CD4-positive, alpha-beta T cell (primary cell): ENCODE measurements around the gene TRPV2. TPM values are rescaled to one million over a fixed set of nuclear protein-coding genes. Genes with fewer than 3 reads are reported as not detected.

Source experiments
- ATAC-seq: fragments of 200-7000 bp; cut with Tn5 transposase; one replicate; pipeline ENCODE4 v1.10.0; 2022; ENCODE audit warnings: mild to moderate bottlenecking; ENCODE audit not compliant: poor library complexity
- CTCF ChIA-PET: fragments of 350-600 bp; sonication (Branson Sonifier 250); formaldehyde crosslinking; loops from one replicate; lab custom pipeline; 2021; ENCODE audit warnings: antibody characterized with exemption, inconsistent platforms; lab: Charles Lee
- POLR2A ChIA-PET: fragments of 350-600 bp; sonication (Branson Sonifier 250); formaldehyde crosslinking; loops from one replicate; lab custom pipeline; 2021; ENCODE audit warnings: antibody characterized with exemption, inconsistent platforms; lab: Charles Lee
- DNase-seq, 14 experiments: peaks; one replicate each; pipeline ENCODE4 v3.0.0-alpha.2; 2013 to 2020; ENCODE audit warnings: mixed read lengths in 2 of 14
- H3K27ac ChIP-seq, 2 donors: one replicate each; pipeline versions ENCODE4 v1.5.1 to v1.7.0; 2013; ENCODE audit warnings: low read length in 2 of 2, low read depth in 1 of 2, mild to moderate bottlenecking in 1 of 2
- H3K27me3 ChIP-seq, 2 experiments: 1 replicate in 1 of 2; 2 replicates in 1 of 2; pipeline versions ENCODE4 v1.6.1 to v1.7.0; 2013; ENCODE audit warnings: low read length in 2 of 2, control low read depth in 1 of 2, mild to moderate bottlenecking in 1 of 2, moderate library complexity in 1 of 2; ENCODE audit not compliant: insufficient read depth in 2 of 2, control insufficient read depth in 1 of 2
- H3K36me3 ChIP-seq: one replicate; pipeline ENCODE4 v1.6.1; 2013; ENCODE audit warnings: low read length, control low read depth; ENCODE audit not compliant: insufficient read depth
- H3K4me1 ChIP-seq: one replicate; pipeline ENCODE4 v1.6.1; 2013; ENCODE audit warnings: low read length, control low read depth; ENCODE audit not compliant: insufficient read depth
- H3K4me3 ChIP-seq: one replicate; pipeline ENCODE4 v1.5.1; 2013; ENCODE audit warnings: mild to moderate bottlenecking, low read length, moderate library complexity
- H3K9me3 ChIP-seq, 2 experiments: 1 replicate in 1 of 2; 2 replicates in 1 of 2; pipeline versions ENCODE4 v1.6.1 to v1.7.0; 2013; ENCODE audit warnings: low read length in 2 of 2, mild to moderate bottlenecking in 2 of 2, control low read depth in 1 of 2, moderate library complexity in 1 of 2; ENCODE audit not compliant: control insufficient read depth in 1 of 2, insufficient read depth in 1 of 2
- H3K27ac Mint-ChIP-seq: one replicate; pipeline ENCODE4 v1.8.0; 2020; ENCODE audit warnings: mixed read lengths
- H3K27me3 Mint-ChIP-seq: one replicate; pipeline ENCODE4 v1.8.0; 2021; ENCODE audit warnings: mixed read lengths
- H3K36me3 Mint-ChIP-seq: one replicate; pipeline ENCODE4 v1.8.0; 2021; ENCODE audit warnings: low read depth, mixed read lengths
- H3K4me1 Mint-ChIP-seq: one replicate; pipeline ENCODE4 v1.8.0; 2021; ENCODE audit warnings: low read depth, mixed read lengths
- H3K4me3 Mint-ChIP-seq: one replicate; pipeline ENCODE4 v1.8.0; 2020; ENCODE audit warnings: mild to moderate bottlenecking, mixed read lengths
- H3K9me3 Mint-ChIP-seq: one replicate; pipeline ENCODE4 v1.8.0; 2020; ENCODE audit warnings: mixed read lengths
- intact Hi-C, 2 experiments: fragments of 100-400 bp; cut with DNase I in 1 of 2; cut with micrococcal nuclease in 1 of 2; formaldehyde crosslinking; loops; one replicate each; pipeline versions ENCODE4 v1.15.1 to v1.9.0; 2023 to 2025; cut with DNase I, micrococcal nuclease
- total RNA-seq, 174 experiments: library from RNA in 2 of 174; stranded (reverse) in 2 of 174; gene quantifications; one replicate each; pipeline ENCODE4 v1.2.3 and lab custom pipeline; 2021 to 2026
- TF ChIP-seq, protein P1 (sequence below): fragments of 200-600 bp; IDR thresholded peaks from one replicate; pipeline ENCODE4 v1.8.0; 2022; ENCODE audit warnings: antibody characterized with exemption, mild to moderate bottlenecking

The TRPV2 gene
- total RNA-seq, 2 experiments from 2014 or later: 42.8 to 45.2 TPM

GRCh38 chr17:16455997-16456741 lies 40.8 kb downstream of the TRPV2 start:
- CTCF ChIA-PET: no interaction called here

GRCh38 chr17:16456742-16457316 lies 41.5 kb downstream of the TRPV2 start:
- Histone ChIP-seq H3K27me3 (no peaks in the 10 kb centered on the region), H3K9me3 (no peaks in the 10 kb centered on the region), H3K4me1 (peaks cover 8% of the 10 kb centered on the region), H3K27ac (no peak overlapping the region), H3K36me3 (no peaks in the 10 kb centered on the region), H3K4me3 (no peak overlapping the region)
- ChIA-PET CTCF (no interaction called here), POLR2A (no interaction called here)
- no peaks in the 10 kb centered on the region for H3K9me3 Mint-ChIP-seq
- H3K36me3 Mint-ChIP-seq: peaks cover 4% of the 10 kb centered on the region
- intact Hi-C loops: no loop called here
- no peak for DNase-seq
- TF ChIP-seq, protein P1, sequence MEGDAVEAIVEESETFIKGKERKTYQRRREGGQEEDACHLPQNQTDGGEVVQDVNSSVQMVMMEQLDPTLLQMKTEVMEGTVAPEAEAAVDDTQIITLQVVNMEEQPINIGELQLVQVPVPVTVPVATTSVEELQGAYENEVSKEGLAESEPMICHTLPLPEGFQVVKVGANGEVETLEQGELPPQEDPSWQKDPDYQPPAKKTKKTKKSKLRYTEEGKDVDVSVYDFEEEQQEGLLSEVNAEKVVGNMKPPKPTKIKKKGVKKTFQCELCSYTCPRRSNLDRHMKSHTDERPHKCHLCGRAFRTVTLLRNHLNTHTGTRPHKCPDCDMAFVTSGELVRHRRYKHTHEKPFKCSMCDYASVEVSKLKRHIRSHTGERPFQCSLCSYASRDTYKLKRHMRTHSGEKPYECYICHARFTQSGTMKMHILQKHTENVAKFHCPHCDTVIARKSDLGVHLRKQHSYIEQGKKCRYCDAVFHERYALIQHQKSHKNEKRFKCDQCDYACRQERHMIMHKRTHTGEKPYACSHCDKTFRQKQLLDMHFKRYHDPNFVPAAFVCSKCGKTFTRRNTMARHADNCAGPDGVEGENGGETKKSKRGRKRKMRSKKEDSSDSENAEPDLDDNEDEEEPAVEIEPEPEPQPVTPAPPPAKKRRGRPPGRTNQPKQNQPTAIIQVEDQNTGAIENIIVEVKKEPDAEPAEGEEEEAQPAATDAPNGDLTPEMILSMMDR: no peak
- H3K4me3 Mint-ChIP-seq: no peak overlapping the region
- H3K27me3 Mint-ChIP-seq: no peaks in the 10 kb centered on the region
- H3K4me1 Mint-ChIP-seq: peaks cover 6% of the 10 kb centered on the region
- no peak for ATAC-seq
- no peak overlapping the region for H3K27ac Mint-ChIP-seq

More at GRCh38 chr17:16455997-16456741, 40.8 kb downstream of the TRPV2 start:
- peaks cover 8% of the 10 kb centered on the region for H3K4me1 ChIP-seq
- H3K9me3 Mint-ChIP-seq: no peaks in the 10 kb centered on the region
- no peaks in the 10 kb centered on the region for H3K27me3 ChIP-seq
- H3K27ac ChIP-seq: no peak overlapping the region
- POLR2A ChIA-PET: no interaction called here
- H3K4me3 ChIP-seq: no peak overlapping the region
- peaks cover 6% of the 10 kb centered on the region for H3K4me1 Mint-ChIP-seq
- no peak overlapping the region for H3K27ac Mint-ChIP-seq
- DNase-seq (no peak), ATAC-seq (no peak)
- peaks cover 4% of the 10 kb centered on the region for H3K36me3 Mint-ChIP-seq
- H3K36me3 ChIP-seq: no peaks in the 10 kb centered on the region
- H3K27me3 Mint-ChIP-seq: no peaks in the 10 kb centered on the region
- H3K9me3 ChIP-seq: no peaks in the 10 kb centered on the region
- no peak overlapping the region for H3K4me3 Mint-ChIP-seq
- intact Hi-C loops: no loop called here
- TF ChIP-seq, protein P1: no peak

- ChIA-PET POLR2A (no interaction called here), CTCF (no interaction called here)
- no peak for DNase-seq
- no peak overlapping the region for H3K27ac ChIP-seq
- no peaks in the 10 kb centered on the region for H3K36me3 ChIP-seq
- intact Hi-C loops: no loop called here
- no peaks in the 10 kb centered on the region for H3K9me3 ChIP-seq
- H3K36me3 Mint-ChIP-seq: no peaks in the 10 kb centered on the region
- H3K27ac Mint-ChIP-seq: no peak overlapping the region
- no peaks in the 10 kb centered on the region for H3K27me3 ChIP-seq
- H3K4me3 ChIP-seq: no peak overlapping the region
- H3K9me3 Mint-ChIP-seq: no peaks in the 10 kb centered on the region
- ATAC-seq: no peak
- H3K4me3 Mint-ChIP-seq: no peak overlapping the region
- TF ChIP-seq, protein P1: no peak
- H3K4me1 Mint-ChIP-seq: no peaks in the 10 kb centered on the region
- H3K4me1 ChIP-seq: no peaks in the 10 kb centered on the region
- no peaks in the 10 kb centered on the region for H3K27me3 Mint-ChIP-seq
Measured at GRCh38 chr17:16459271-16459670, 43.9 kb downstream of the TRPV2 start.
